ENCODE data around the gene PDIA5. TPM values are rescaled to one million over a fixed set of nuclear protein-coding genes. Genes with fewer than 3 reads are reported as not detected.

Gene PDIA5
- total RNA-seq, 4 donors from 2014 or later: 5.3 to 9.2 (median 7.2) TPM

DNA sequence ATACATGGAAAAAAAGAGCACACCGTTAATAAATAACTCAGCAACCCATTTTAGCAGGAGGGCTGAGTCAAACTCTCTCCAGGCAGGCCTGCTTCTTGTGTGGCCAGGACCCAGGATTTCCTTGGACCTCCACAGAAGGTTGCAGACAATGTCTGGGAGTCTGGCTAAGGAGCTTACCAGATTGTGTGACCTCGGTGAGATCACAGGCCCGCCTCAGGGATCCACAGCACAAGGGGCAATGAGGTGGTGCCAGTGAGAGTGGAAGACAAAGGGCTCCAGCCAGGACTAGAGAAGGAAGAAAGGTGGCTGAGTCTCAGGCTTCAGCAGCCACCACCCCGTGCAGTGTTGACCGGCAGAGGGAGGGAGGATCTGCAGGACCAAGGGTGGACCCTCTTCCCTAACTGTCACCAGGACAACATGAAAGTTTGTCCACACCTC, 102.7 kb downstream of the PDIA5 start:
- Histone ChIP-seq H3K36me3 (peaks cover 12% of the 10 kb centered on the region), H3K9me3 (no peaks in the 10 kb centered on the region), H3K27me3 (no peaks in the 10 kb centered on the region), H3K4me3 (no peak overlapping the region), H3K4me1 (no peaks in the 10 kb centered on the region), H3K27ac (no peak overlapping the region)
- DNase-seq (ENCODE audit: low spot score in 2 of 2): no peak
- TF ChIP-seq EP300 (IDR thresholded peaks at IDR 0.05) (no peak), POLR2AphosphoS5 (IDR thresholded peaks at IDR 0.05) (no peak), POLR2A (IDR thresholded peaks at IDR 0.05) (no peak)
- TF ChIP-seq, protein P1, sequence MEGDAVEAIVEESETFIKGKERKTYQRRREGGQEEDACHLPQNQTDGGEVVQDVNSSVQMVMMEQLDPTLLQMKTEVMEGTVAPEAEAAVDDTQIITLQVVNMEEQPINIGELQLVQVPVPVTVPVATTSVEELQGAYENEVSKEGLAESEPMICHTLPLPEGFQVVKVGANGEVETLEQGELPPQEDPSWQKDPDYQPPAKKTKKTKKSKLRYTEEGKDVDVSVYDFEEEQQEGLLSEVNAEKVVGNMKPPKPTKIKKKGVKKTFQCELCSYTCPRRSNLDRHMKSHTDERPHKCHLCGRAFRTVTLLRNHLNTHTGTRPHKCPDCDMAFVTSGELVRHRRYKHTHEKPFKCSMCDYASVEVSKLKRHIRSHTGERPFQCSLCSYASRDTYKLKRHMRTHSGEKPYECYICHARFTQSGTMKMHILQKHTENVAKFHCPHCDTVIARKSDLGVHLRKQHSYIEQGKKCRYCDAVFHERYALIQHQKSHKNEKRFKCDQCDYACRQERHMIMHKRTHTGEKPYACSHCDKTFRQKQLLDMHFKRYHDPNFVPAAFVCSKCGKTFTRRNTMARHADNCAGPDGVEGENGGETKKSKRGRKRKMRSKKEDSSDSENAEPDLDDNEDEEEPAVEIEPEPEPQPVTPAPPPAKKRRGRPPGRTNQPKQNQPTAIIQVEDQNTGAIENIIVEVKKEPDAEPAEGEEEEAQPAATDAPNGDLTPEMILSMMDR (IDR thresholded peaks at IDR 0.05): no peak
- 69% methylated on average over 5 of the region's 5 CpGs for WGBS

DNA sequence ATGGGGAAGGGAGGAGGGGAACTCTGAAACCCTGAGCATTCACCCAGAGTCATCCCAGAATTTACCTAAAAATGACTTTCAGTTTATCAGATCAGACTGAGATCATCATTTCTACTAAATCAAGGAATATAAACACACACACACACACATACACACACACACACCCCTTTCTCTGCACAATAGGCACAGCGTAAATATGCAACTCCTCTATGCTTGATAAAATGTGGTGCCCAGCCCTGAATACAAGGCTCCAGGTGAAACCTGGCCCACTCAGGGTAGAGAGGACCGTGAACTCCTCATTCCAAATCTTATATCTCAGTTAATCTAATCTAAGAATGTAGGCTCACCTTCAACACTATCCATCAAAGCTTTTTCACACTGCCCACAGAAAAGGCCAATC, 103.1 kb downstream of the PDIA5 start:
- H3K27ac ChIP-seq: no peak overlapping the region
- DNase-seq (ENCODE audit: low spot score in 2 of 2): no peak
- peaks cover 7% of the 10 kb centered on the region for H3K36me3 ChIP-seq
- H3K4me1 ChIP-seq: no peaks in the 10 kb centered on the region
- no peak overlapping the region for H3K4me3 ChIP-seq
- H3K9me3 ChIP-seq: no peaks in the 10 kb centered on the region
- WGBS: 51% methylated on average over 2 of the region's 2 CpGs
- H3K27me3 ChIP-seq: no peaks in the 10 kb centered on the region
- TF ChIP-seq POLR2AphosphoS5 (IDR thresholded peaks at IDR 0.05): no peak
- TF ChIP-seq EP300 (IDR thresholded peaks at IDR 0.05): no peak
- TF ChIP-seq, protein P1 (IDR thresholded peaks at IDR 0.05): no peak
- TF ChIP-seq POLR2A (IDR thresholded peaks at IDR 0.05): no peak

DNA sequence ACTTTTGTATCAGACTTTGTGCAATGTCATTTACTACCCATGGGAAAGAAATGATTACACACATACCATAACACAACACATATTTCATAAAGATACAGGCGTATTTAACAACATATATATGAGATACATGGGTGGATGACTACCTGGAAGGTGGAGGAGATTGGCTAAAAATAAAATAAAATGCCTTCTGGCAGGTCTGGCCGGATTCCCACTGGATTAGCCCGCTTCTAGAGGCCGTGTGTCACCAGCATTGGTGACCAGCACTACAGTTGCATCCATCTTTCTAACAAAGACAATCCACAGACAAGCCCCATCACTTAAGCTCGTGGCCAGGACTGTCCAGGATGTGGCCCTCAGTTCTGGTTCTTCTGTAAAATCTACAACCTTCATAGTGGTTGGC, 114.0 kb downstream of the PDIA5 start:
- WGBS: 90% methylated on average over 5 of the region's 5 CpGs
- Histone ChIP-seq H3K27ac (no peak overlapping the region), H3K4me3 (no peak overlapping the region), H3K27me3 (no peaks in the 10 kb centered on the region), H3K36me3 (no peaks in the 10 kb centered on the region), H3K9me3 (no peaks in the 10 kb centered on the region), H3K4me1 (no peaks in the 10 kb centered on the region)
- no peak for DNase-seq (ENCODE audit: low spot score in 2 of 2)
- no peak for TF ChIP-seq POLR2AphosphoS5 (IDR thresholded peaks at IDR 0.05)
- no peak for TF ChIP-seq POLR2A (IDR thresholded peaks at IDR 0.05)
- no peak for TF ChIP-seq EP300 (IDR thresholded peaks at IDR 0.05)
- TF ChIP-seq, protein P1 (IDR thresholded peaks at IDR 0.05): no peak

DNA sequence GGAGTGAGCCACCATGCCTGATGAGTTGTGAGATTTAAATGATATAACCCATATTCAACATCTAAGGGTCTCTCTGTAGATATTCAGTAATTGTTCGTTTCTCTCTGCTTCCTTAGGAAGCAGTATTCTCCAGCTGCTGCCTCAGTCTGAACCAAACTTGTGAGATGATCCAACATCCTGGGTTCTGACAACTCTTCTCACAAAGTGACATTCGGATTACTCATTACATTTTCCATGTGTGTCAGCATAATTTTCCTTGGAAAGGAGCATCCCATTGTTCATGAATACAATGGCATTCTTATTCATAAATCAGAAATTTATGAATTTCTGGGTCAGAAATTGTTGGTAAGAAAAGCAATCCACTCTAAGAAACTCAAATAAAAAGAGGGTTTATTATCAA, 119.9 kb downstream of the PDIA5 start:
- WGBS: 49% methylated on average over 2 of the region's 2 CpGs
- Histone ChIP-seq H3K36me3 (no peaks in the 10 kb centered on the region), H3K27me3 (no peaks in the 10 kb centered on the region), H3K4me3 (no peak overlapping the region), H3K27ac (no peak overlapping the region), H3K4me1 (no peaks in the 10 kb centered on the region), H3K9me3 (no peaks in the 10 kb centered on the region)
- TF ChIP-seq POLR2A (IDR thresholded peaks at IDR 0.05) (no peak), EP300 (IDR thresholded peaks at IDR 0.05) (no peak), POLR2AphosphoS5 (IDR thresholded peaks at IDR 0.05) (no peak)
- TF ChIP-seq, protein P1 (IDR thresholded peaks at IDR 0.05): no peak
- no peak for DNase-seq (ENCODE audit: low spot score in 2 of 2)

DNA sequence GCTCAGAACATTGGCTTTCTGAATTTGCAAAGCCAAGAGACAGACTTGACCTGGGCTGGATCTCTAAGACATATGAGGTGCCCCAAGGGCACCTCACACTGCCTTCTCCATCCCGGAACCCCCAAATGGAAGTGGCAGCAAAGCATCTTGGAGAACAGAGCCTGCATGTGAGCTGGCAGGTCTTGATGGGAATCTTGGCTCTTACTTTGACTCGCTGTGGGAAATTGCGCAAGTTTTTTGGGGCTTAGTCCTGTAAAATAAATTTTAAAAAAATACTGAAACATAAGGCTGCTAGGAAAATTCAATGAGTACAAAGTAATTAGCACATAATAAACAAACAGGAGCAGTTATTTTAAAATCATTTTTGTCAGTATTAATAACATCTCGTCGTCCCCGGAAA, 121.2 kb downstream of the PDIA5 start:
- H3K9me3 ChIP-seq: no peaks in the 10 kb centered on the region
- H3K27ac ChIP-seq: no peak overlapping the region
- no peaks in the 10 kb centered on the region for H3K27me3 ChIP-seq
- TF ChIP-seq POLR2A (IDR thresholded peaks at IDR 0.05): no peak
- TF ChIP-seq, protein P1 (IDR thresholded peaks at IDR 0.05): no peak
- no peak for TF ChIP-seq POLR2AphosphoS5 (IDR thresholded peaks at IDR 0.05)
- no peak for TF ChIP-seq EP300 (IDR thresholded peaks at IDR 0.05)
- 77% methylated on average over 6 of the region's 6 CpGs for WGBS
- H3K4me1 ChIP-seq: no peaks in the 10 kb centered on the region
- H3K4me3 ChIP-seq: no peak overlapping the region
- no peaks in the 10 kb centered on the region for H3K36me3 ChIP-seq
- no peak for DNase-seq (ENCODE audit: low spot score in 2 of 2)
